ENCODE data around the gene CD74.

The CD74 gene

GRCh38 chr5:150357326-150358260 lies 55.1 kb downstream of the CD74 start, which contains the start of gene TCOF1:
Gene TCOF1, plus strand, starts transcription at chr5:150357697. Its CDS starts 50 bp downstream, at chr5:150357747.
- DNase-seq = peak; percentile 68 to 87

- DNase-seq = no peak
Observed at GRCh38 chr5:150356575-150357294, 56.0 kb downstream of the CD74 start.

- no peak for DNase-seq
Observed at GRCh38 chr5:150355791-150356190, 56.9 kb downstream of the CD74 start.

- no peak for DNase-seq
Observed at GRCh38 chr5:150353032-150353675, 59.6 kb downstream of the CD74 start.

GRCh38 chr5:150352244-150353031 lies 60.3 kb downstream of the CD74 start:
- DNase-seq = no peak
